AML-193 (cell line): Measurements from ENCODE around the gene ANGPTL2.

Experiments used
- DNase-seq, 2 experiments: peaks; one replicate each; lab custom pipeline; 2025; lab: John Stamatoyannopoulos, UW

ANGPTL2 gene

DNA sequence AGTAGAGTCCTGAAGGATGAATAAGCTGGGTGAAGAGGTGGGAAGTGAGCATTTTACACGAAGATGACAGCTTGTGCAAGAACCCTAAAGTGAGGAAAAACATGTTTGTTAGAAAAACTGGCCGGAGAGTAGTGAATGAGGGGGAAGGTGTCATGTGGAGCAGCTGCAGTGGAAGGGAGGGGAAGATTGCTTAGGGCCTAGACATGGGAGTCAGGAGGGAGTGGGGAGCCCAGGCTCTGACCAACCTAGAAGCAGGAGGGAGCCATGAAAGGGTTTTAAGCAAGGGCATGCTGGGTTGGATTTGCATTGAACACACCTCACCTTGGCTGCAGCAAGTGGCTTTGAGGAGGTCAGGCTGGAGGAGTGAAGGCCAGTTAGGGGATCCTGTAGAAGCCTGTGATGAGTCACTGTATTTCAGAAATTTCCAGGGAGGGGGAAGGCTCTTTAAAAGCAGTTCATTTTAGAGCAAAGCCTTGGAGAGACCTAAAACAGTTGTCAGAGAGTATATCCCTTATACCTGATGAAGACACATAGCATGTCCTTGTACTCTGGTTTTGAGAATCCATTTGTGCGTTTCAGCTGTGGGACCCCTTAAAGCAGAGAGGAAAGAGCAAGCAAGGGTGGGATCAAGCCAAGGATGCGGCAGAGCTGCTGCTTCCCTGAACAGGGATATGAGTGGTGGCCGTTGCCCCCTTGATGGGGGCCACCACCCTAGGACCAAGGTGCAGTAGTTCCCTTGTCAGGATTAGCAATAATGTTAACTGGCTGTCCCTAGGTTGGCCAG is 45.4 kb downstream of the ANGPTL2 start:
- no peak for DNase-seq

DNA sequence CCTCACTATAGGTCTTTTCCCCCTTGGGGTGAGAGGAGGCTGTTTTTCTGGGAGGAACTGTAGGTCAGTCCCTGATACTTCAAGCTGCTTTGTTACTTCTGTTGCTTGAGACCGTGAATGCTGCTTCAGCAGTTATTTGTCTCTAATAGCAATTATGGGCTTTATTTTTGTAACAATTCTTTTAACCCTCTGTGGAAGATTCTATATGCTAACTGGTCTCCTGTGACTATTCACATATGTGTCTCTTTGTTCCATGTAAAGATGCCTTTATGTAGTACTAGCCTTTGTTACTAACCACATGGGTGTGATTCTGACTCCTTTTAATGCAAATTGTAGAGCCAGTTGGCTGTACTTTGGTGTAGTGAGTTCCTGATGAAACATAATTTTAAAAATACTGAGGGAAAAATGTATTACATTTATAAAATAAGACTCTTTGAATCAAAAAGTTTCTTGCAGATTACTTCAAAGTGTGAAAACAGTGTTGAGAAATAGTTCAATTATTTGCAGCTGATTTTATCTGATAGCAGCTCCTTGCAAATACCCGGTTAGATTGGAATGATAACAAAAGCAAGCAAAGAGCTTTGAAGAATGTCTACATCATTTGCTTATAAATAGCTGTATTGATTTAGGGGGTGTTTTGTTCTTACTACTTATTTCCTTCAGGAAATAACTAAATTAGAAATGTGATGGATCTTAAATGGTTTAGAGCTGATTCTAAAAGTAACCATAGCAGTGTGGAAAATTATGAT is 46.6 kb downstream of the ANGPTL2 start:
- no peak for DNase-seq

DNA sequence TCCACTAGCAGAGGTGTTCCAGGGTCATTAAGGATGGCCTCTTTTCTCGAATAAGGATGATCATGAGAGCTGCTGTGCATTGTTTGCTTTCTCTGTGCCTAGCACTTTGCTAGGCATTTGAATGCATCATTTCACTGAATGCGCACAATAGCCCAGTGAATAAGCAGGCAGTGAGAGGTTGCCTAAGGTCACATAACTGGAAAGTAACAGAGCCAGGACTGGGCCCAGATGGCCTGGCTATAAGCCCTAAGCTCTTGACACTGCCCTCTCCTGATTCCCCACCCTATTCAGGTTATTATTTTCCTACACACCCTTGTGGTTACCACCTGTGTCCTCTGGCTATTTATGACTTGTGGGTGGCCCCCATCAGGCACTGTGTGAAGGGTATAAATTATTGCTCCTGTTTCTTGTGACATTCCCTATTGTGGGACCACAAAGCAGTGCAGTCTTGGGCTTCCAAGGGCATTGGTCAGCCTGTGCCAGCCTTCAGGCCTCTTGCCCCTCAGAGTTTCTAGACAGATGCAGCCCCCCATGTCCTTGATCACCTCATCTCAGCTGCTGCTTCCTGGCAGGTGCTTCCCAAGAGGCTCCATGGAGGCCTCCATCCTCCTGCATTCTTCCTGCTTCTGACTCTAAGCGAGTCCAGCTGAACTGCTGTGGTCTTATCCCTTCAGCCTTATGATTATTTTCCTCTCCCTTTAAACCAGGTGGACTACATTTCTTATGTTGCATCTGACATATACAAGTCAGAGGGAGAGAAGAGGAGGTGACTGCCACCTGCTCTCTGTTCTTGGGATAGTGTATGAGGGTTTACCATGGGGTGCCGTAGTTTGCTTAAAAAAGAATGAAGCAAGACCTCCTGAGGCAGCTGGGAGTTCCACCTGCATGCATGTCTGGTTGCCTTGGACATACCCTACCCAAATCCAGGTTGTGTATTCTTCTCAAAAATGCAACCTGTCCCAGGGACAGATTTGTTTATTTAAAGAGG is 47.6 kb downstream of the ANGPTL2 start:
- DNase-seq = no peak

DNA sequence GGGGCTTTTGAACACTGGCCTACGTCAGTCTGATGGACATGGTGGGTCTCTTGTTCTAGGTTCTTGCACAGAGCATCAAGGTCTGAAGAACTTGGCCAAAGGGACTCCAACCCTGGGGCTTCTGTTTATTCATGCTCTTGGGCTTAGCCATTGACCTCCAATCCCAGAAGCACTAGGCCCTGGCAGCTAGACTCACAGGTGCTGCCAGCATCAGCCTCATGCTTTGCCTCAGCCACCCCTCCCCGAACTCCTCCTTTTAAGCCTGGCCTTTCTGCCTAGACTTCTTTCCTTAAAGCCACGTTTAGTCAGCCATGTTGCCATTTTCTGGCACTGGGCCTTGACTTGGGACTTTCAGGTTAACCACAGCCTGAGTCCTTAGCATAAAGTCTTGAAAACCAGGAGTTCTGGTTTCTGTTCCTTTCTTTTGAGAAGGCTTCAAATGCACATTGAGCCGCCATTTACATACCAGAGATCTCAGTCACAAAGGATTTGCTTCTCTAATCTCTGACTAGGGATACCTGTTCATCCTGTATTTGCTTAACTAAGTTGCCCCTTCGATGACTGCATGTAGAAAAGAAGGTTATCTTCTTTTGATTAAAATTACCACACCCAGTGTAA is 54.7 kb downstream of the ANGPTL2 start:
- DNase-seq = no peak

DNA sequence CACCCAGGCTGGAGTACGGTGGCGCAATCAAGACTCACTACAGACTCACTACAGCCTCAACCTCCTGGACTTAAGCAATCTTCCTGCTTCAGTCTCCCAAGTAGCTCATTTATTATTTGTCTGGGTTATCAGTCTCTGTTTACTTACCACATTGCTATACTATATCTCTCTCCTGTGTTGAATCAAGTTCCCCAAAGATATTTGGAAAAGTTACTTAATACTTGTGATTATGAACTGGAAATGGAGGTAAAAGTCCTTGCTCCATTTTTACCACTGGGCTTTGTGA is 55.6 kb downstream of the ANGPTL2 start:
- peak; percentile 36 to 60 for DNase-seq

DNA sequence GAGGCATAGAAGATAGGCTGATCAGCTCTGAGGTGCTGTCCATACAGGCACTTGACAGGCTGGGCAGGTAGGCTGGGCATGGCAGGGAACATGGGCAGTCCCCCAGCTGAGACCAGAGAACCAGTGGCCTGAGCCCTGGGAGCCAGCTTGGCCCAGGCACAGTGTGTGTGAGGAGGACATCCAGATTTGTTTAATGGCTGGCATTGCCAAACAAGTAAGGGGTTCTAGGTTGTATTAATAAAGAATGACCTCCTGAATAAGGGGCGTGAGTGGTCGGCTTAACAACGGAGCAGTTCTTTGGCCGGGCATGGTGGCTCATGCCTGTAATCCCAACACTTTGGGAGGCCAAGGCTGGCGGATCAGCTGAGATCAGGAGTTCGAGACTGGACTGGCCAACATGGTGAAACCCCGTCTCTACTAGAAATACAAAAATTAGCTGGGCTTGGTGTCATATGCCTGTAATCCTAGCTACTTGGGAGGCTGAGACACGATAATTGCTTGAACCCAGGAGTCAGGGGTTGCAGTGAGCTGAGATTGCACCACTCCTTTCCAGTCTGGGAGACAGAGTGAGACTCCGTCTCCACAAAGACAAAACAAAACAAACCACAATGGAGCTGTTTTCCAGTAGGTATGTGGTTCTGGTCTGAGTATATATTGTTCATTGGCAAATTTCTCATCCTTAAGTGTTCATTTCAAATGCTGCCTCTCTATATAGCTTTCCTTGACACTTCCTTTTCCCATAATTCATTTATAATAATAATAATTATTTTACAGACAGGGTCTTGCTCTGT is 56.2 kb downstream of the ANGPTL2 start:
- no peak for DNase-seq

DNA sequence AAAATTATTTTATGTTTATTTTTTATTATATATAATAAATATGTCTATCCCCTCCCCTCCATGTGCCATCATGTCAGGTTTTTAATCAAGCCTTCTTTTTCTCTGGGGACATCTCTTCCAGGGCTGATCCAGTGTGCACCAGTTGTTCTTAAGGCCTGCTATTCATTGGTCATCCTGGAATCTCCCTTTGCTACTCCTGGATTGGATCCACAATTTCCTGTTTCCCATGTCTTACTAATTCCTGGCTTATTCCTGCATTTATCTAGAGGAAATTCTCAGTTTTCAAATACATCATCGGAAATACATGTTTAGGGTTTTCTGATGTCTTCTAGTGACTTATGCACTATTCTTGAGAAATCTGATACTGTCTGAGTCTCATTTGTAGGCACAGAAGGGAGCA is 56.8 kb downstream of the ANGPTL2 start:
- DNase-seq = no peak

DNA sequence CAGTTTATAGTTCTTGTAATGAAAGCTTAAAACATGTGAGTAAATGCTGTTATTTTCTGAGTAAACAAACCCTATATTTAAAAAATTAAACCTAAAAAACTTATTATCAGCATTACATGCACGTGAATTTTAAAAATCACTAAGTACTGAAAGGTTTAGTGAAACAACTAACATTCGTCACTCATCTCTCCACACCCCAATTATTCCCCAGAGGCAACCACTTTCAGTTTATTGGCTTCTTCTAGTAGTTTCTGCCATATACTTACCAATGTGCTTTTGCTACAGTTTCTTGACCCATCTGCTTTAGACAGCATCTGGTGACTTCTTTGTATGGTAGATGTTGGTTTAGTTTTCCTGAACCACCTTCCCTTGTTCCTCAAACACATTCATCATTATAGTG is 58.1 kb downstream of the ANGPTL2 start:
- no peak for DNase-seq

DNA sequence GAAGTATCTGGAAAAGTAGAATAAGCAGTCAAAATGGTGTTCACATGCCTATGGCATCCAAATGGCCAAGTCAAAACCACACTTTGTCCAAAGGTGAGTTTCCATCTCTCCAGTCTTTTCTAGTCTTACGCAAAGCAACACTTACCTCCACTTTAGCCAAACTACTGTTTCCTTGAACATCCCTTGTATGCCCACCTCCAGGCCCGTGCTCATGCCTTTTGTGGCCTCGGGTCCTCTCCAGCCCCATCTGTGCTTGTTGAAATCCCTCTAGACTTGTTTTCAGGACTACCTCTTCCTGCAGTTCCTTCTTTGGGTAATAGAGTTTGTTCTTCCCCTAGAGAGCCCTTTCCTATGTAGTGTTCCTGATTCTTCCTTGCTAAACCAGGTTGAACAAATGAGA is 61.0 kb downstream of the ANGPTL2 start:
- no peak for DNase-seq

DNA sequence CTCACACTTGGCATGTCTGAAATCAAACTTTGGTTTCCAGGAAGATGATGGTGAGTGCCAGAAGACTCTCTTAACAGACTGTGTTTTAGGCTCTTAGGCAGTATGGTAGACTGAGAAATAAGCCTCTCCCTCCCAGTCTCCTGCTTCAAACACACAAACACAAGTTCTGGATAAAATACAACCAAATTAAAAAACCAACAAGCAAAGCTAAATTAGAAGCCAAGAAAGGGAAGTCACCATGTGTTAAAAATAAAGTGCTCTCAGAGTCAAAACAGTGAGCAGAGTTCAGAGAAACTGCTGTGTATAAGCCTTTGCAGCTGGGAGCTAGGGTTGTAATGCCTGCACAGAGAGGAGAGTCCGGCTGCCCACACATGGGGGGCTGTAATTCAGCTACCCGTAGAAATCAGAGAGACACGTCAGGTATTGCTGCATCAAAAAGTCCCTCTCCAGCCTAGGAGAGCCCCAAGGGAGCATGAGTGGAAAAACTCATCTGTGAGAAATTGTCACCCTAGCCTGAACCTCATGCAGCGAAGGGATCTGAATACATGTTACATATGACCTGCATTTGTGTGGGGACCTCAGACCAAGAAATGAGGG is 62.6 kb downstream of the ANGPTL2 start:
- DNase-seq = no peak

DNA sequence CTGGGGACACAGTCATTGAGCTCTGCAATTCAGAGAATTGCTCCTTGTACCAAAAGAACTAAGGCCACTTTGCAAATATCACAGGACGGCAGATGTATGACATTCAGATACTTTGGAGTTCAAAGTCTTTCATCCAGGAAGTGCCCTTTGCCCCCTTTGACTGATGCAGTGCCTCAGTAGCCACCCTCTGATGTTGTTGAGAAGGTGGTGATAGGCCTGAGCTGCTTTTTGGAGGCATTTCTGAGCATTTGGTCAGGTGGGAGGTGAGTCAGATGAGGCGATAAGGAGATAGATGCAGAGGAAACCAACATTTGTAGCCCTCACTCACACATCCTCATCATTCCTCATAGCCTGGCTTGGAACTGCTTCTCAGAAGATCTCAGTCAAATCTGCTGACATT is 63.4 kb downstream of the ANGPTL2 start:
- no peak for DNase-seq

DNA sequence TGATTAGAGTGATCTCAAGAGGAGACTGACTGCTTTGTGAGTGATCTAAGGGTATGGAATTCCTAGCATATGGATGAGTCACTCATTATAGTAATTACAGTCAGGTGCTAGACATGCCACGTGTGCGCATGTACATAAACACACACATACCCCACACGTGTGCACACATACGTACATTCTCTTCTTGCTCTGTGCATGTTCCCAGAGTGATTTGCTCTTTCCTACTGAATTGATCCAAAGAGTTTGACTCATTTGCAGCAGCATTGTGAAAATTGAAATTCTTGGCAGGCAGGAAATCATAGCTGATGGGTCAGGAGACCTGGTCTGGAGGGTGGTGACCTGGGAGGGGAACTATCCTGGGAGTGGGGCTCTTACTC is 63.8 kb downstream of the ANGPTL2 start:
- DNase-seq = no peak

DNA sequence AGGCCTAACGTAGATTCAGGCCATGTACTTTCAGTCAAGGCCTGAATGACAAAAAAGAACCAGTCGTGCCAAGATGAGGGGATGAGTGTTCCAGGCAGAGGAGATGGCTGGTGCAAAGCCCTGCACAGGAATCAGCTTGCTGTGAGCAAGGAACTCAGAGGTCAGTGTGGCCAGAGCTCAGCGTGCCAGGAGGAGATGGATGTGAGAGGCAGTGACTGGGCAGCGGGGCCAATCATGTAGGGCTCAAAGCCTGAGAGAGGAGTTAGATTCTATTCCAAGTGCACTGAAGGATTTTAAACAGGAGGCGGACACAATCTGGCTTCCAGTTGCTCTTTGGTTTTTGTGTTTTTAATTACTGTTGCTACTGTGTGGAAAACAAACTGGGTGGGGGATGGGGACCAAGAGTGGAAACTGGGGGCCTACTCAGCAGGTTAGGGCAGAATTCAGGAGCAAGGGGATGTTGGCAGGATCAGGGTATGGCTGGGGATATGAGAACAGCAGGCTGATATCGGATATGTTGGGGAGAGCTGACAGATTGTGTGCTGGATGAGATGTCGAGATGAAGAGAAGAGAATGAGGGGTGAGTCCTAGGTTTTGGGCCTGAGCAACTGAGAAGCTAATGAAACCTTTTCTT is 64.3 kb downstream of the ANGPTL2 start:
- no peak for DNase-seq

DNA sequence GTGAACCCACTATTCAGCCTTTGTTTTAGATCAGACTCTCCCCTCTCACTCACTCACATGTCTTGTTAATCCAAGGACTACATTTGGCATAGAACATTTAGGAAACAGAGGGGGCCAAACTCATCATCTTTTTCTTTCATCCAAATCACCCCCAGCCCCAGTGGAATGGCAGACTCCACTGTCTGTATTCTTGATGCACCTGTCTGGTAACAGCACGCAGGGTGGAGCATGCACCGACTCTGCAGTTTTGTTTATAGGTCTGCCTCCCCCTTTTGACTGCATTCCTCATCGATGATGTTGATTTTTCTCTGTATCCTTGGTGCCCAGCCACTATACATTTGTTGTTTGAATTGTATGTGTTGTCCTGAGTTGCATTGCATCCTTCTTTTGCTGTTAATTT is 66.0 kb downstream of the ANGPTL2 start:
- DNase-seq = no peak

DNA sequence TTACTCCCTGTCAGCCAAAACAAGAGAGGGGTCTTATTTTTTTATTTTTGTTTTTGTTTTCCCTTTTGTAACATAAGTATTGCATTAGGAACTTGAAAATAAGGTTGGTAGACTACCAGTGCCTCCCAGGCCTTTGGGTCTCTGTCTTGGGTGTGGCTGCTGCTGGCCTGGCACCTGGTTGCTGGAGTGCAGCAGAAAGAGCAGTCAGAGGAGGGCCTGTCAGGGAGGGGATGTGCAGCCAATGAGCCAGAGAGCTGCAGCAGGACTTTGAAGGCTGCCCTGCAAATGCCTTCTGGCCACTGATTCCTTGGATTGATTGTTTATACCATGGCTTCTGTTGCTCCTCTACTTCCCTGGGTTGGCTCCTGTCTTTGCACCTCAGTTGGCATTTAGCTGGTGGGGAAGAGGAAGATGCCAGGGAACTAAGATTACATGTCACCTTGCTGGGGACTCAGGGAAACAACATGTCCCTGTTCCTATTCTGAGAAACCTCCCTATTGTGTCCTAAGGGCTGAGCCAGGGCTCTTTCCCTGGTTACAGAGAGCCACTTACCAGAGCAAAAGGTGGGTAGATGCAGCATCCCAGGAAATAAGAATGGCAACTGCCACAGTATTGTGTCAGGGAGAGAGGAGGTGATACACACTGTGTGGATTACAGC is 66.6 kb downstream of the ANGPTL2 start:
- no peak for DNase-seq

DNA sequence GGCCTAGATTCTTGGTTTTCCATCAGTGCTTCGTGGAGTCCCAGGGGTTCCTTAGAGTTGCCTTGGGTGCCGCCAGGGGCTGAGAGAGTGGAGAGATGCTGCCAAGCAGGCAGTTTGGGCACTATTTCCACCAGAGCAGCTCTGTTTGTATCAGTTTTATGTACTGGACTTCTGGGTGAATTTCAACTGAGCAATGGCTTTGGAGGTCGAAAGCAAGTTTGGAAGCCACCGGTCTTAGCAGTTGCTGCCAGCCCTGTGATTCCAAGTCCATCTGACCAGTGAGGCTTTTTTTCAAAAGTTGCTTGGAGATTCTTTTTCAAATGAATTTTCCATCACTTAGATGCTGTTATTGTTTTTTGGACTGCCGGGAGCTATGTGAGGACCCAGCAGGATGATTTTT is 68.5 kb downstream of the ANGPTL2 start:
- no peak for DNase-seq

DNA sequence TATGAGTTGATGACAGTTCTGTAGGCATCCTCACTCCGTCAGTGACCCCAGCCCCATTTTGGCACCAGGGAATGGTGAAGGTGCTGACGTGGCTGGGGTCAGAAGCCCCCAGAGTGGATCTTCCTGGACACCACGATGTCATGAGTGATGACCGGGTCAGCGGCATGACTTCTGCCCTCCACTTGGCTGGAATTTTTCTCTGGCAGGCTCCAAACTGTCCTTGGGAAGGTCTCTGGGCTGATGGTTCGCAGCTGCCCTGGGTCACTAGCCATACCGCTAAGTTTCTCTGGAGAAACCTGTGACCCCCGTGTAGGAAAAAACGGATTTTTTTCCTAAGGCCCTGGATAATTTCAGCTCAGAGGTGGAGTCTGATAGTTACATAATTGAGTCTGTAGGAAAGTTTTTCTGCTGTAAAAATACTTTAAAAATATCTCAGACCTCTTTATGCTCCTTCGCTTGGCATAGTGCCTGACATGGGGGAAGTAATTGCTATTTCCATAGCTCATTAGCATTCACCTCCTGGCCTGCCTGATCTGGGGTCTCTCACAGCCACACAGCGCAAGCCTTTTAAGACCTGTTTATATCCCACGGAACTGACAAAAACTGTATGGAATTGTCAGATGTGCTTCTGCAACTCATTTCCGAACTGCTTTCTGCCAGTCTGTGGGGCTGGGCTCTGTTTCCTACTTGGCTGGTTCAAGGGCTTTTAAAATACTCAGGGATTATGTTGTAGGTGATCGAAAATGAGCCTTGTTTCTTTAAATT is 69.2 kb downstream of the ANGPTL2 start:
- DNase-seq = no peak

DNA sequence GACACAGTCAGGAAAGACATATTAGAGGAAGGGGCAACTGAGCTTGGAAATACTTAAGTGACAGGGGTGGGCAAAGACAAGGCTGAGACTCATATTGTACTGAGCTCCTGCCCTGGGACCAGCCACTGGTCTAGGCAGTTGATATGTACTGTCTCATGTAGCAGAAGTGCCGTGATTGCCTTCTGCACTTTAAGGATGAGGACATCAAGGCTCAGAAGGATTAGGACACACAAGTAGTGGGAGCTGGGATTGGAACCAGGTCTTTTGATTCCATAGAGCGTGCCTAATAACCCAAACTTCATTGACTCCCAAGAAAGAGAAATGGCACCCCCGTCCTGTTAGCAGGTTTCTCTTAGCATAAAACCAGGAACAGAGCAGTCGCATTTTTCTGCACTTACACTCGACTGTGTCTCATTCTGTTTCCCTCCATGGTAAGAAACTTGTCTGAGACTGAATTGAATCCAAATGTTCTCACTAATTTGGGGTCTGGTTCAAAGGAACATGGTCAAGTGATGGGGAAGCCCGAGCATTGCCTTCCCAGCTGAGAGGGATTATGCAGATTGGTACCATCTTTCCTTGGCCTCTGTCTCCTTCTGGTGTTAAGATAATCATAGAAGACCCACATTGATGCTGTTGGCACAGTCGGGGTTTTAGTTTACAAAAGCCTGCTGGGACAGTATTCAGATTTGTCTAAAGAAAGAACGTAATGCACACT is 70.4 kb downstream of the ANGPTL2 start:
- no peak for DNase-seq

DNA sequence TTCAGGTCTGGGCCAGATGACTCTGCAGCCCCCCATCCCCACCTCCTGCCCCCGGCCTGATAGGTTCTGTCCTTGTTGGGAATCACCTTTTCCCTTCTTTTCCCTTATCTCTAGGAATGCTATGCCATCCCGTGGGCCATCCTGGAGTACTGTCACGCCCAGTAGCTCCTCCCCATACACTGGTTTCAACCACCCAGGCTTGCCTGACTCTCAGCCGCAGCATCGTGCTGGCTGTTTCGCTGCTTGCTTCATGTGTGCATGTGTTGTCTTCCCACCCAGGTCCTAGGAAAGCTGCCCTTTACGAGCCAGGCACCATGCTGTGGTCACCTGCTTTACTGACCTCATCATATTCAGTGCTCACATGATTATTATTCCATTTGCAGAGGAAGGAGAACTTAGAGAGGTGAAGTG is 71.8 kb downstream of the ANGPTL2 start:
- no peak for DNase-seq
